GM12864 (cell line): ENCODE measurements around the gene FADS6.

Experiments used
- DNase-seq: peaks from one replicate; pipeline ENCODE4 v3.0.0-alpha.2; 2011; ENCODE audit warnings: low read depth
- H3K4me3 ChIP-seq: 2 replicates; pipeline ENCODE4 v1.5.1; 2011; ENCODE audit warnings: mild to moderate bottlenecking, low read depth, low read length, control low read depth
- TF ChIP-seq, protein P1 (sequence below): IDR thresholded peaks from 2 replicates; pipeline ENCODE4 v1.5.1; 2011; ENCODE audit warnings: low read depth, mild to moderate bottlenecking, moderate library complexity, low read length, control low read depth, inconsistent platforms; ENCODE audit errors: missing control alignments

Gene FADS6

GRCh38 chr17:74898376-74898946 lies 5.0 kb upstream of the FADS6 start:
- H3K4me3 ChIP-seq, result no peak overlapping the region
- DNase-seq, result no peak
- TF ChIP-seq, protein P1, sequence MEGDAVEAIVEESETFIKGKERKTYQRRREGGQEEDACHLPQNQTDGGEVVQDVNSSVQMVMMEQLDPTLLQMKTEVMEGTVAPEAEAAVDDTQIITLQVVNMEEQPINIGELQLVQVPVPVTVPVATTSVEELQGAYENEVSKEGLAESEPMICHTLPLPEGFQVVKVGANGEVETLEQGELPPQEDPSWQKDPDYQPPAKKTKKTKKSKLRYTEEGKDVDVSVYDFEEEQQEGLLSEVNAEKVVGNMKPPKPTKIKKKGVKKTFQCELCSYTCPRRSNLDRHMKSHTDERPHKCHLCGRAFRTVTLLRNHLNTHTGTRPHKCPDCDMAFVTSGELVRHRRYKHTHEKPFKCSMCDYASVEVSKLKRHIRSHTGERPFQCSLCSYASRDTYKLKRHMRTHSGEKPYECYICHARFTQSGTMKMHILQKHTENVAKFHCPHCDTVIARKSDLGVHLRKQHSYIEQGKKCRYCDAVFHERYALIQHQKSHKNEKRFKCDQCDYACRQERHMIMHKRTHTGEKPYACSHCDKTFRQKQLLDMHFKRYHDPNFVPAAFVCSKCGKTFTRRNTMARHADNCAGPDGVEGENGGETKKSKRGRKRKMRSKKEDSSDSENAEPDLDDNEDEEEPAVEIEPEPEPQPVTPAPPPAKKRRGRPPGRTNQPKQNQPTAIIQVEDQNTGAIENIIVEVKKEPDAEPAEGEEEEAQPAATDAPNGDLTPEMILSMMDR, result no peak

GRCh38 chr17:74893936-74894671 lies 671 bp upstream of the FADS6 start:
- TF ChIP-seq, protein P1, result no peak
- DNase-seq, result no peak
- H3K4me3 ChIP-seq, result no peak overlapping the region

DNA sequence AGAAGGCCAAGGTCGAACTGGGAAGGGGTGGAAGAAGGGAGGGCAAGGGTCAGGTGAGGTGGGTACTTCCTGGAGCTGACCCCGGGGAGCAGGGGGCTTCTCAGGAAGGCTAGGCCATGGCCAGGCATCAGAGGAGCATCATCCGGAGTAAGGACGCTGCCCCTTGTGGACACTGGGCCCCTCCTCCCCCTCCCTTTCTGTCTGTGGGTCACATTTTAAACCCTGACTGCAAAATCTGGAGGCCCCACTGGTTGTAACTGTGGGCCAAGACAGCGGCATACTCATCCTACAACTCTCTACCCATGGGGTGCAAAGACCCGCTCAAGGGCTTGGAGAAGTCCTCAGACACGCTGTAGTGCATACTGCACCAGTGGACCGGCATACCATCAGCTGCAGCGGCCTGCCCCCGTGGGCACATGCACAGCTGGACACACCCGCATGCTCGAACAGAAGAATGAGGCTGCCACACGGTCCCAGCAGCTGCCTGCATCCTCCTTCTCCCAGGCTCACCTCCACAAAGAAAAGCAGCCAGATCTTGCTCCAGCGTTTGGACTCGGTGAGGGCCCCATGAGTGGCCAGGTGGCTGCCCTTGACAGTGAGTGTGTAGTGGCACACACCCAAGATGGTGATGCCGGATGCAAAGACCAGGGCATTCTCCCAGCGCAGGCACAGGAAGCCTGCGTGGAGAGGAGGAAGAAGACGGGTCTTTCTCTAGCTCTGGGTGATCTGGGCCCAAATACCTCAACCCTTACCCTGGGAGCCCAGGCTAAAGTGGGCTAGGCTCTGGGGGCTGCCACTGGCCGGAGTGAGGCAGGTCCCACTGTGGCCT lies 1.2 kb downstream of the FADS6 start:
- DNase-seq, result no peak
- H3K4me3 ChIP-seq, result no peak overlapping the region
- TF ChIP-seq, protein P1, result no peak

DNA sequence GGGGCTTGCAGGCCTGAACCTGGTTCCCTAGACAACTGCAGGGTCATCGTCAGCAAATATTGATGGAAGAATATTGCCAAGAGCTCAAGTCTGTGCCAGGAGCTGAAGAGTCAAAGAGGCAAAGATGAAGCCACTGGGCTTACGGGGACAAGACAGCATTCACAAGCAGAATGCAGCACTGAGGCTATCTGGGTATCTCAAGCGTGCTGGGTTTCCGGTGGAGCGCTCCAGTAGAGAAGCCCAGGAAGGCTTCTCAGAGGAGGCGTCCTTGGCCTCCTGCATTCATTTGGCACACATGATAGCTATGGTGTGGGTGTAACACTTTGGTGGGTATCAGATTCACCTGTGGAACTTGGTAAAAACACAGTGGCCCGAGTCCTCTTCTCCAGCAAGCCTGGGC lies 2.9 kb downstream of the FADS6 start:
- no peak overlapping the region for H3K4me3 ChIP-seq
- no peak for DNase-seq
- TF ChIP-seq, protein P1, result no peak

- no peak overlapping the region for H3K4me3 ChIP-seq
- TF ChIP-seq, protein P1, result no peak
- DNase-seq, result no peak
These were observed 5.0 kb downstream of the FADS6 start for GRCh38 chr17:74888469-74888868.

- TF ChIP-seq, protein P1, result no peak
- H3K4me3 ChIP-seq, result no peak overlapping the region
- DNase-seq, result no peak
These were observed 10.1 kb downstream of the FADS6 start for GRCh38 chr17:74883241-74883745.
